Measurements from ENCODE around the gene SORBS1.

Gene SORBS1

GRCh38 chr10:95314192-95314918, 246.8 kb downstream of the SORBS1 start:
- no peak for DNase-seq (ENCODE audit: low read depth in 1 of 2, low spot score in 1 of 2)
- Histone ChIP-seq H3K27me3 (ENCODE audit: insufficient read depth, poor library complexity, severe bottlenecking) (no peaks in the 10 kb centered on the region), H3K4me3 (replicated peaks; ENCODE audit: insufficient read depth, low read length) (no peak overlapping the region), H3K27ac (replicated peaks) (no peak overlapping the region)
- TF ChIP-seq GABPA (IDR thresholded peaks at IDR 0.05; ENCODE audit: low read depth) (no peak), CTCF (IDR thresholded peaks at IDR 0.05; ENCODE audit: insufficient read depth, low read length) (no peak), REST (IDR thresholded peaks at IDR 0.05; ENCODE audit: insufficient replicate concordance, low read depth) (no peak), SPI1 (IDR thresholded peaks at IDR 0.05; ENCODE audit: borderline replicate concordance, low read depth) (no peak), POLR2AphosphoS5 (IDR thresholded peaks at IDR 0.05; ENCODE audit: low read depth) (no peak)

GRCh38 chr10:95312986-95313495, 248.1 kb downstream of the SORBS1 start:
- H3K27me3 ChIP-seq (ENCODE audit: insufficient read depth, poor library complexity, severe bottlenecking) = no peaks in the 10 kb centered on the region
- H3K27ac ChIP-seq (replicated peaks) = no peak overlapping the region
- no peak for DNase-seq (ENCODE audit: low read depth in 1 of 2, low spot score in 1 of 2)
- H3K4me3 ChIP-seq (replicated peaks; ENCODE audit: insufficient read depth, low read length) = no peak overlapping the region
- no peak for TF ChIP-seq REST (IDR thresholded peaks at IDR 0.05; ENCODE audit: insufficient replicate concordance, low read depth)

GRCh38 chr10:95312257-95312656, 248.9 kb downstream of the SORBS1 start:
- no peak for TF ChIP-seq REST (IDR thresholded peaks at IDR 0.05; ENCODE audit: insufficient replicate concordance, low read depth)
- TF ChIP-seq POLR2AphosphoS5 (IDR thresholded peaks at IDR 0.05; ENCODE audit: low read depth) = no peak
- no peak for TF ChIP-seq SPI1 (IDR thresholded peaks at IDR 0.05; ENCODE audit: borderline replicate concordance, low read depth)
- no peak for TF ChIP-seq CTCF (IDR thresholded peaks at IDR 0.05; ENCODE audit: insufficient read depth, low read length)
- TF ChIP-seq GABPA (IDR thresholded peaks at IDR 0.05; ENCODE audit: low read depth) = no peak
- DNase-seq (ENCODE audit: low read depth in 1 of 2, low spot score in 1 of 2) = no peak
- H3K27me3 ChIP-seq (ENCODE audit: insufficient read depth, poor library complexity, severe bottlenecking) = no peaks in the 10 kb centered on the region
- no peak overlapping the region for H3K27ac ChIP-seq (replicated peaks)
- H3K4me3 ChIP-seq (replicated peaks; ENCODE audit: insufficient read depth, low read length) = no peak overlapping the region
